Esophagus squamous epithelium (tissue), 4 donors: Measurements from ENCODE around the gene EVC.

ENCODE experiments used
- POLR2A ChIP-seq, 4 donors: fragments of 450-650 bp; IDR thresholded peaks; one replicate each; pipeline ENCODE4 v1.6.1; 2017; ENCODE audit warnings: antibody characterized with exemption in 4 of 4, mild to moderate bottlenecking in 4 of 4, moderate library complexity in 3 of 4
- TF ChIP-seq, protein P1 (sequence below), 6 experiments: fragments of 450-650 bp in 4 of 6; fragments of 200-600 bp in 2 of 6; sonication (generic) in 2 of 6; IDR thresholded peaks; one replicate each; pipeline ENCODE4 v1.5.1; 2016 to 2019; ENCODE audit warnings: antibody characterized with exemption in 6 of 6, mild to moderate bottlenecking in 4 of 6, moderate library complexity in 4 of 6

DNA sequence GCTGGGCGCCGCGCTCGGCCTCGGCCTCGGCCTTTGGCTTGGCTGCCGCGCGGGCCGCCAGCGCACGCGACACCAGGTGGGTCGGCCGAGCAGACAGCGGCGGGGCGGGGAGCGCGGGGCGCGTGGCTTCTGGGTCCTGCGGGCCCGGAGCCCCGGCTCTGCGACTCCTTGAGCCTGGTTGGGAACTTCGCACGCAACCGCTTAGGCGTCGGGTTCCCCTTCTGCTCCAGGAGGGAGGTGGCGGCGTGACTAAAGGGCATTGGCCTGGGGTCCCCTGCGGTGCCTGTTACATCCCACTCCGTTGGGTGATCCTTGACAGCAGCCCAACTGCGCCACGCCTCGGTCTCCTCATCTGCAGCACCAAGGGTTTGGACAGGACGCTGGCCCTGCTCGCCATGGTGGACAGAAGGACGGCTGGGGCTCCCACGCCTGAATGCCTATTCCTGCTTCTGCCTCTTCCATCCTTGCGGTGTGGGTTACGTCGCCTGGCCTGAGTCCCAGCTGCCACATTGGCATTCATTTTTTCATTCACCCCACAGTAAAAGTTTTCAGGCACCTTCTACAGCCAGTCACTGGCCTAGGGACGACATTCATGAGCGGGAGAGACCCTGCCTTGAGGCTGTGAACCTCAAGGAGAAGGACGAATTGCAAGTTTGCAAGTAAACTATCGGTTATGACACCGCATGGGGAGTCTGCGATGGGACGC lies 631 bp downstream of the EVC start:
- TF ChIP-seq, protein P1, sequence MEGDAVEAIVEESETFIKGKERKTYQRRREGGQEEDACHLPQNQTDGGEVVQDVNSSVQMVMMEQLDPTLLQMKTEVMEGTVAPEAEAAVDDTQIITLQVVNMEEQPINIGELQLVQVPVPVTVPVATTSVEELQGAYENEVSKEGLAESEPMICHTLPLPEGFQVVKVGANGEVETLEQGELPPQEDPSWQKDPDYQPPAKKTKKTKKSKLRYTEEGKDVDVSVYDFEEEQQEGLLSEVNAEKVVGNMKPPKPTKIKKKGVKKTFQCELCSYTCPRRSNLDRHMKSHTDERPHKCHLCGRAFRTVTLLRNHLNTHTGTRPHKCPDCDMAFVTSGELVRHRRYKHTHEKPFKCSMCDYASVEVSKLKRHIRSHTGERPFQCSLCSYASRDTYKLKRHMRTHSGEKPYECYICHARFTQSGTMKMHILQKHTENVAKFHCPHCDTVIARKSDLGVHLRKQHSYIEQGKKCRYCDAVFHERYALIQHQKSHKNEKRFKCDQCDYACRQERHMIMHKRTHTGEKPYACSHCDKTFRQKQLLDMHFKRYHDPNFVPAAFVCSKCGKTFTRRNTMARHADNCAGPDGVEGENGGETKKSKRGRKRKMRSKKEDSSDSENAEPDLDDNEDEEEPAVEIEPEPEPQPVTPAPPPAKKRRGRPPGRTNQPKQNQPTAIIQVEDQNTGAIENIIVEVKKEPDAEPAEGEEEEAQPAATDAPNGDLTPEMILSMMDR (IDR thresholded peaks at IDR 0.05) = no peak
- no peak for TF ChIP-seq POLR2A (IDR thresholded peaks at IDR 0.05)
